GM18505 (cell line): ENCODE results near the gene INPP5A.

Source experiments
- ATAC-seq: cut with Tn5 transposase; IDR thresholded peaks from one replicate; pipeline ENCODE4 v1.9.1; 2021; ENCODE audit not compliant: unreplicated experiment
- POLR2A ChIP-seq: IDR thresholded peaks from 4 replicates; pipeline ENCODE4 v1.6.1; 2011; ENCODE audit warnings: borderline replicate concordance; ENCODE audit not compliant: insufficient read depth, insufficient read length; ENCODE audit errors: extremely low read depth

The INPP5A gene

GRCh38 chr10:132624847-132625471, 87.4 kb downstream of the INPP5A start:
- ATAC-seq: no peak
- no peak for TF ChIP-seq POLR2A

- no peak for TF ChIP-seq POLR2A
- ATAC-seq: no peak
These were observed 88.6 kb downstream of the INPP5A start for GRCh38 chr10:132626019-132626760.

GRCh38 chr10:132626761-132627665, 89.4 kb downstream of the INPP5A start:
- ATAC-seq: no peak
- no peak for TF ChIP-seq POLR2A

- no peak for ATAC-seq
- no peak for TF ChIP-seq POLR2A
These were observed 90.3 kb downstream of the INPP5A start for GRCh38 chr10:132627666-132628531.

GRCh38 chr10:132628966-132629900, 91.6 kb downstream of the INPP5A start:
- no peak for ATAC-seq
- TF ChIP-seq POLR2A: no peak

GRCh38 chr10:132630156-132630555, 92.6 kb downstream of the INPP5A start:
- TF ChIP-seq POLR2A: no peak
- no peak for ATAC-seq

GRCh38 chr10:132630666-132631337, 93.2 kb downstream of the INPP5A start:
- no peak for TF ChIP-seq POLR2A
- ATAC-seq: no peak

GRCh38 chr10:132631338-132631735, 93.8 kb downstream of the INPP5A start:
- no peak for ATAC-seq
- TF ChIP-seq POLR2A: no peak

GRCh38 chr10:132632091-132632561, 94.5 kb downstream of the INPP5A start:
- no peak for ATAC-seq

GRCh38 chr10:132632851-132633684, 95.5 kb downstream of the INPP5A start:
- ATAC-seq: no peak

More at GRCh38 chr10:132632091-132632561, 94.5 kb downstream of the INPP5A start:
- no peak for TF ChIP-seq POLR2A

GRCh38 chr10:132634241-132634946, 96.8 kb downstream of the INPP5A start:
- ATAC-seq: no peak
- TF ChIP-seq POLR2A: no peak

More at GRCh38 chr10:132632851-132633684, 95.5 kb downstream of the INPP5A start:
- TF ChIP-seq POLR2A: no peak
